SK-N-SH (cell line): Measurements from ENCODE around the gene BMP7.

Experiments used
- CTCF ChIP-seq: fragments of 200-600 bp; sonication (generic); IDR thresholded peaks from 2 replicates; pipeline ENCODE4 v1.6.1; 2017; ENCODE audit warnings: antibody characterized with exemption, mild to moderate bottlenecking, moderate library complexity
- EZH2phosphoT487 ChIP-seq: fragments of 200-600 bp; sonication (generic); IDR thresholded peaks from 2 replicates; pipeline ENCODE4 v1.6.1; 2017; ENCODE audit warnings: low read depth, mixed run types, mild to moderate bottlenecking, antibody characterized with exemption, moderate library complexity, borderline replicate concordance
- MXI1 ChIP-seq: IDR thresholded peaks from 2 replicates; pipeline ENCODE4 v1.6.1; 2012; ENCODE audit warnings: mild to moderate bottlenecking, low read depth, low read length, improper control_type of control experiment
- POLR2AphosphoS5 ChIP-seq: IDR thresholded peaks from 2 replicates; pipeline ENCODE4 v1.6.1; 2012; ENCODE audit warnings: low read depth, low read length
- RAD21 ChIP-seq: IDR thresholded peaks from 2 replicates; pipeline ENCODE4 v1.6.1; 2012; ENCODE audit warnings: mild to moderate bottlenecking, low read length
- REST ChIP-seq: IDR thresholded peaks from 2 replicates; pipeline ENCODE4 v1.6.1; 2012; ENCODE audit warnings: mild to moderate bottlenecking, low read depth, low read length, moderate library complexity
- RFX5 ChIP-seq: IDR thresholded peaks from 2 replicates; pipeline ENCODE4 v1.6.1; 2012; ENCODE audit warnings: mild to moderate bottlenecking, improper control_type of control experiment, low read length
- SIN3A ChIP-seq: IDR thresholded peaks from 2 replicates; pipeline ENCODE4 v1.6.1; 2012; ENCODE audit warnings: low read depth, mild to moderate bottlenecking, low read length, moderate library complexity, borderline replicate concordance
- SMC3 ChIP-seq: IDR thresholded peaks from 2 replicates; pipeline ENCODE4 v1.6.1; 2012; ENCODE audit warnings: low read depth, low read length, improper control_type of control experiment
- TEAD4 ChIP-seq: IDR thresholded peaks from 2 replicates; pipeline ENCODE4 v1.4.0; 2012; ENCODE audit warnings: mild to moderate bottlenecking, borderline replicate concordance; ENCODE audit not compliant: insufficient read depth
- USF1 ChIP-seq: IDR thresholded peaks from 2 replicates; pipeline ENCODE4 v1.4.0; 2012; ENCODE audit warnings: low read depth, borderline replicate concordance
- TF ChIP-seq, protein P1 (sequence below): IDR thresholded peaks from 2 replicates; pipeline ENCODE4 v1.4.0; 2012; ENCODE audit warnings: low read depth, borderline replicate concordance

DNA sequence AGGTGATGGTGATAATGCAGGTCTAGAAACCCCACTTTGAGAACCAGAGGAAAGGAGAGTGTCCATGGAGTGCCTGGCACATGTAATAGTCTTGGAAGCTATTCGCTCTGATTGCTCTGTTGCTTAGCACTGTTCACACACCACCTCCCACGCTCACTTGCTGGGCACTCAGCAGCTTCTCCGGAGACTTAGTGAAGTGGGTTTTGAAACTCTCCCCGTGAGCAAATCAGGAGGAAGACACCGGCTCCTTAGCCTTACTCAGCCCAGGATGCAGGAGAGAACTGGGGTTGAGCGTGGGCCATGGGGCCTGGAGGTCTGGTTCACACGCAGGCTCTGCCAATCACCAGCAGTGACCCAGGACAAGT lies 22.2 kb downstream of the BMP7 start:
- TF ChIP-seq CTCF: no peak
- no peak for TF ChIP-seq EZH2phosphoT487
- no peak for TF ChIP-seq MXI1
- TF ChIP-seq, protein P1, sequence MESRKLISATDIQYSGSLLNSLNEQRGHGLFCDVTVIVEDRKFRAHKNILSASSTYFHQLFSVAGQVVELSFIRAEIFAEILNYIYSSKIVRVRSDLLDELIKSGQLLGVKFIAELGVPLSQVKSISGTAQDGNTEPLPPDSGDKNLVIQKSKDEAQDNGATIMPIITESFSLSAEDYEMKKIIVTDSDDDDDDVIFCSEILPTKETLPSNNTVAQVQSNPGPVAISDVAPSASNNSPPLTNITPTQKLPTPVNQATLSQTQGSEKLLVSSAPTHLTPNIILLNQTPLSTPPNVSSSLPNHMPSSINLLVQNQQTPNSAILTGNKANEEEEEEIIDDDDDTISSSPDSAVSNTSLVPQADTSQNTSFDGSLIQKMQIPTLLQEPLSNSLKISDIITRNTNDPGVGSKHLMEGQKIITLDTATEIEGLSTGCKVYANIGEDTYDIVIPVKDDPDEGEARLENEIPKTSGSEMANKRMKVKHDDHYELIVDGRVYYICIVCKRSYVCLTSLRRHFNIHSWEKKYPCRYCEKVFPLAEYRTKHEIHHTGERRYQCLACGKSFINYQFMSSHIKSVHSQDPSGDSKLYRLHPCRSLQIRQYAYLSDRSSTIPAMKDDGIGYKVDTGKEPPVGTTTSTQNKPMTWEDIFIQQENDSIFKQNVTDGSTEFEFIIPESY: no peak
- no peak for TF ChIP-seq USF1
- no peak for TF ChIP-seq TEAD4
- TF ChIP-seq SMC3: no peak
- no peak for TF ChIP-seq SIN3A
- TF ChIP-seq POLR2AphosphoS5: no peak
- TF ChIP-seq RAD21: no peak
- TF ChIP-seq RFX5: no peak
- TF ChIP-seq REST: no peak
